Mammary epithelial cell (primary cell): ENCODE data around the gene BCAS3.

Experiments
- CTCF ChIP-seq, 2 donors: IDR thresholded peaks in 1 of 2; conservative IDR thresholded peaks in 1 of 2; 2 replicates each; pipeline ENCODE4 v1.5.1; 2011 to 2012; ENCODE audit warnings: inconsistent platforms in 2 of 2, low read length in 2 of 2, mild to moderate bottlenecking in 2 of 2, control low read depth in 1 of 2, low read depth in 1 of 2; ENCODE audit not compliant: insufficient read depth in 1 of 2; ENCODE audit errors: extremely low read depth in 1 of 2
- EZH2 ChIP-seq: IDR thresholded peaks from 2 replicates; pipeline ENCODE4 v1.6.1; 2012; ENCODE audit warnings: low read length, inconsistent platforms, borderline replicate concordance

DNA sequence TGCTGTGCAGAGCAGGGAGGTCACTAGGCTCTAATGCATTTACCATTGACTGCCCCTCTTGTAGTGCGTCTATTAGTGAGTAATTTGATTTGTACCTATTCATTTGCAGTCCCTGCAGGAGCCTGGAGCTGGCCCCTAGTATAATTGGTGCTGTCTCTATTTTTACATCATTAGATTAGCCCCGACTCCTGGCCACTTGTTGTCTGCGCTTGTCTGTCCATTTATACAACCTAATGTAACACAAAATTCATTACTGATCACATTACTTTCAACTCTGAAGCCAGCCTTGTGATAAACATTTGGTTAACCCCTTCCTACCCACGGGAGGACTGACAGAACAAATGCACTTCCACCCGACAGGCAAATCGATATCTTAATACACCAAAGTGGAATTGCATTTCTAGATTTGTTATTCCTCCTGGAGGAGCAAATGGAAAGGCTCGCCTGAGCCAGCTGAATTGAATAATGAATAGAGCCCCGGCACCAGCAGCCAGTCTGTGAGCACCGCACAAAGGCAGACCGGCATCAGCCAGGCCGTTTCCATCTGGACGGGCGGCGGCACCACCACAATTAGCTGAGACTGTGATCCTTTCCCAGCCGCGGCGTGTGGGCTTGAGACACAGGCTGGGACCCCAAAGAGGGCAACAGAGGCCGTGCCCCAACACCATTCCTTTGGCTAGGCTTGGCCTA lies 703.3 kb downstream of the BCAS3 start:
- TF ChIP-seq EZH2 (no peak), CTCF (conservative IDR thresholded peaks at IDR 0.05 in 1 of 2, IDR thresholded peaks at IDR 0.05 in 1 of 2; ENCODE audit: extremely low read depth in 1 of 2, insufficient read depth in 1 of 2, low read depth in 1 of 2, low read length in 2 of 2) (no peak)
